SKM-1 treated with dmso at 0.1 percent for 144 hours (cell line): ENCODE measurements around the gene C1QTNF2.

Source experiments
- DNase-seq: peaks from one replicate; lab custom pipeline; 2025; ENCODE audit not compliant: unreplicated experiment; lab: John Stamatoyannopoulos, UW

C1QTNF2 gene

DNA sequence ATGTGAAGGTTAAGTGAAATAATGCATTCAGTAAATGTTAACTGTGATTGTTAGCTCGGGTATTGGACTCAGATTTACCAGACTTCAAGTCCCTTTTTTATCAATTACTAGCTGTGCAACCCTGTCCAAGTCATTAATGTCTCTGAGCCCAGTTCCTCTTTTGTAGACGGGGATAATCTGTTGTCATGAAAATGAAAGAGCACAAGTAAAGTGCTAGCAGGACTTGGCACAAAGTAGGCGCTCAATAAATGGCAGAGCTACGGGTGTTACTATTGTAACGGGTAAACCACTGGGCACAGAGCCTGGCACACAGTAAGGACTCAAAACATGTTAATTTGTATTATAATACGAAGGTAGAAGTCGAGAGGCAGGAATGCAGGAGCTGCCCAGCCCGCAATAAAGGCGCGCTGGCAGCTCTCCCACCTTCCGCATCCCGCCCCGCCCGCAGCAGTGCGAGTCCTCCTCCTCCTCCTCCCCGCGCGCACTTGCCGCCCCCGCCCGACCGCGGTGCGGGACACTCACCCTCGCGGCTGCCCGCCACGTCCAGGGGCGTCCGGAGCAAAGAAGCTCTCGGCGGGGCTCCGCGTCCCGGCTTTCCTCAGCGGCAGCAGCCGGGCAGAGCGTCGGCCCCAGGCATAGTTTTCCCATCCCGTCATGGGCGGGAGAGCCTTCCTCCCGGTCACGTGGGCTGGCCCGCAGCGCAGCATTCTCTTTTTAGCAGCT, at the start of gene C1QTNF2:
TSS of gene C1QTNF2 (minus strand) at position 637 of the 723 bp plus-strand sequence. CDS start 15,615 bp downstream, outside the sequence.
- DNase-seq = peak; percentile 28

DNA sequence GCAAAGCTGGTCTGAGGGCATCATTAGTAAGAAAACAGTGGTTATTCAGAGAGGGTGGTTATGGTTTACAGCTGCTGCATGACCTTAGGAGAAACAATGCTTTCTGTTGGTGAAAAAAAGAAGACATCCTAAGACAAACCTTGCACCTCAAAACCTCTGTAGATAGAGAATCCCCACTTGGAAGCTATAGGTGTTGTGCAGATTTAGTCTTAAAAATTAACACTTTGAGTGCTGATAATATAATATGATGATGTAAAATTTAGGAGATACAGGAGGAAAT, 49.8 kb upstream of the C1QTNF2 start:
- no peak for DNase-seq

GRCh38 chr5:160419458-160420330, 49.3 kb upstream of the C1QTNF2 start:
- no peak for DNase-seq

- DNase-seq = peak; percentile 92
These were observed 48.4 kb upstream of the C1QTNF2 start, which contains the start of gene SLU7 for GRCh38 chr5:160418561-160419457. TSS of gene SLU7 (minus strand) at chr5:160419081. CDS start at chr5:160415294, 3,787 bp downstream.

GRCh38 chr5:160399402-160400353, 29.3 kb upstream of the C1QTNF2 start, which contains the start of gene FAM200C:
TSS of gene FAM200C (minus strand) at chr5:160400054. CDS start at chr5:160395490, 4,564 bp downstream.
- peak; percentile 85 for DNase-seq

GRCh38 chr5:160398806-160399205, 28.4 kb upstream of the C1QTNF2 start:
- no peak for DNase-seq

GRCh38 chr5:160397492-160397891, 27.1 kb upstream of the C1QTNF2 start:
- no peak for DNase-seq

DNA sequence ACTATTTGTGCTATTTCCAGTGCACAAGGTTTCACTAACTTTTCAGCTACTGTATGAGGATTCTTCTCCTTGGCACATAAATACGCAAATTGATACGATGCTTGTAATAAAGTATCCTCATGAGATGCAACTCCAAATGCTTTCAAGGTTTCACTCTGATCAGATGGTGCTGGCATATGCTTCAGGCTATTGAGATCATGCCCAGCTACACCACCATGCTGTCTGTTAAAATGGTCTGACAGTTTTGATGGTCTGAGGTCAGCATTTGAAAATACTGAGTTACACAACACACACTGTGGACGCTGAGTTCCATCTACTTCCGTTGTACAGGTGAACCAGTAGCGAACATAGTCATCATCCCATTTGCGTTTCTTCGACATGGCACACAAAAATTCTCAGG, 24.7 kb upstream of the C1QTNF2 start:
- no peak for DNase-seq

DNA sequence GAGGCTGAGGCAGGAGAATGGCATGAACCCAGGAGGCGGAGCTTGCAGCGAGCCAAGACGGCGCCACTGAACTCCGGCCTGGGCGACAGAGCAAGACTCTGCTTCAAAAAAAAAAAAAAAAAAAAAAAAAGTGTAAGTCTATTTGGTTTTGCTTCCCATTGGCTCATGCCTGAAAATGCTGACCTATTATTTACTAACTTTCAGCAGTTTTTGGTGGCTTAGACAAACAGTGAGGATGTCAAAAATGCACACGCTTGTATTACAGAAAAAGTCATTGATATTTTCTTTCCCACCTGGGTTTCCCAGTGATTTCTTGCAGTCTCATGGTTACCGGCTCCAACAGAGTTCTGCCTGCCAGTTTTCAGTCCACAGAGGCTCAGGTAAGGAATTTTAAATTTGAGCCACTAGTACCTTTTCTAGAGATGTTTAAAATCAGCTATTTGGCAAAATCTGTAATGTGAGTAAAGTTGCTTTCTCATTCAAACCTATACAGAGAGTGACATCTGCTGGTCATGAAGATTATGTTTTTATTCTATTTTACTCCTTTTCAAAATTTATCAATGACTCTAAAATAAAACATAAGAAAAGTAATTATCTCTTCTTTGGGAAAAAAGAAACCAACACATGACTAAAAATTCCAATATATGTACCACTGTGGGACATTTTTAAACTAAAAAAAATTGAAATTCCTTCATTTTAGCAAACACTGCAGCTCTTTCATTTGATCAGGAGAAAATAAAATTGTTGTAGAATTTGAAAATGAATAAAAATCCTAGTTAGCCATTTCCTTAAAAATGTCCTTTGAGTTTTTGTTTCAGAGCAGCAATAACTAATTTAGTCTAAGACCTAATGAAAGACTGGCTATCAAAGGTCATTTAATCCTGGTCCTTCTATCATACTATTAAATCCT, 20.6 kb upstream of the C1QTNF2 start:
- peak; percentile 49 for DNase-seq

- DNase-seq = no peak
These were observed 17.0 kb upstream of the C1QTNF2 start for GRCh38 chr5:160387445-160387844.

DNA sequence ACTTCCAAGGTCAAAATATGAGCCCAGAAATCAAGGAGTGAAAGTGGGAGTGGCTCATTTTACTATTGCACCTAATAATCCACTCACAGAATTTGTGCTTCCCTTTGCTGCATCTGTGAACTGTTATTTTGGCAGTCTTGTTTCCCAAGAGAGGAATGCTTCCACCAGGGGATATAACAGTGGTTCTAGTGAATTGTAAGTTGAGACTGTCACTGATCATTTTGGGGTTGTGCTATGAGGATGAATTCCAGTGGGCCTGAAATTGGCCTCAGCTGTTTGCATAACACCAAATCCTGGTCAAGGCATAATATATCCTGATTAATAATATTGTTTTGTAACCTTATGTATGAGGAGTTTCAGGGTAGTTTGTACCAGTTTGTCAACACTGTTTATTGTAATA, 15.1 kb upstream of the C1QTNF2 start:
- no peak for DNase-seq

DNA sequence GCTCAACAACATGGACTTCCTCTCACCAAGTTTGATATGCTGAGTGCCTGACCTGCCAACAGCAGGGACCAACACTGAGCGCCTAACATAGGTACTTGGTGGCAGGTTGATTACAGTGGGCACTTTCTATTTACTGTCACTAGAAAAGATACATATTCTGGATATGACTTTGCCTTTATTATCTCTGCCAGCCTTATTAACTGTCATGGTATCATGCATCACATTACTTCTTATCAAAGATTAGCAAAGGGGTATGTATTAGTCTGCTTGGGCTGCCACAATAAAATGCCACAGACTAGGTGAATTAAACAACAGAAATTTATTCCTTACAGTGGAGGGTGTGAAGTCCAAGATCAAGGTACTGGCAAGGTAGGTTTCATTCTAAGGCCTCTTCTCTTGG, 14.3 kb upstream of the C1QTNF2 start:
- no peak for DNase-seq

DNA sequence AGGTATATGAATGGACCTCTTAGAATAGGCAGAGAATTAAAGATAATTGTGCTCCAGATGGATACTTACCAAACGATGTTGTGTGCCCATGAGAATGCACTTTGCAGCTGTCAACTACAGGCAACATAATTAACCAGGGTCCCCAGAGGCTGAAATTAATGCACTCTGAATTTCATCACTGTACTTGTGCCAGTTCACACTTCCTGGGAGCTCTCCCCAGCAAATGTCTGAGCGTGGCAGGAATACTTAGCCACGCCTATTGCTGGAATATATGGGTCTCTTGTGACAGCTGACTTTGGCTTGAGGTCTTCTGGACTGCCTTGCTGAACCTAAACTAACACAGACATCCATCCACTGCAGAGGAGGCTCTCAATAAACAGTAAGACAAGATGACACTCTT, 11.9 kb upstream of the C1QTNF2 start:
- DNase-seq = no peak

DNA sequence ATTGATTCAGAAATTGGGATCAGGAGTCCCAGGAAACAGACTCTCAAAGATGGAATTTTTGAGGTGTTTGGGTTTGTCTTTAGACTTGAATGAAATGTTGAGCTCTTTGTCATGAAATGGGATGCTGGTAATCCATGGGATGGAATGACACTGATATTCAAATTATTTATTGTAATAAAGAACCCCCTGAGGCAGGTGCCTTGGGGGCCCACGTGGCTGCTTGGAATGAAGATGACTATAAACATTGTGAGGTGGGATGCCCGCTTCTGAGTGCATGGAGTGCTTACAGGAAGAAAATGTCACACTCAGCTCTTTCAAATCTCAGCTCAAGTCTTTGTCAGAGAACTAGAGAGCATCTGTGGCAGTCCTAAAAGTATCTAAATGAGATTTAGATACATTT, 9.6 kb upstream of the C1QTNF2 start:
- DNase-seq = no peak

DNA sequence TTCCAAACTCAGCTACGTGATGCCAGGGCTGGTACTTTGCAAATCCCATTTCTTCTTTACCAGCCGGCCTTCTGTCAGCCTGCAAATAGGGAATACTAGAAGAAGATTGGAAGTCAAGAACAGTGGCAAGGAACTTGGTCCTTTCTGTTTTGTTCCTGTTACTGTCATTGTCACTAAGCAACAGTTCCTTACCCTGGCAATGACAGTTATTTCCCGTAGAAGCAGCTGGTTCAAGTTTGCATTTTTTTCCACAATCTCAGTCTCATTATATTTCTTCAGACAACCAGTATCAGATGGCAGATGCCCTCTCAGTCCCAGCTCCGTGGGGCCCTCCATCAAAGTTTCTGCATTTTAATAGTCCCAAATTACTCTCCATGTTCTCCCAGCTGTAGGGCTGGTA, 9.1 kb upstream of the C1QTNF2 start:
- DNase-seq = no peak

GRCh38 chr5:160378330-160378729, 7.9 kb upstream of the C1QTNF2 start:
- no peak for DNase-seq

GRCh38 chr5:160377651-160378050, 7.2 kb upstream of the C1QTNF2 start:
- no peak for DNase-seq

- DNase-seq = no peak
These were observed 6.0 kb upstream of the C1QTNF2 start for GRCh38 chr5:160376416-160376815.

DNA sequence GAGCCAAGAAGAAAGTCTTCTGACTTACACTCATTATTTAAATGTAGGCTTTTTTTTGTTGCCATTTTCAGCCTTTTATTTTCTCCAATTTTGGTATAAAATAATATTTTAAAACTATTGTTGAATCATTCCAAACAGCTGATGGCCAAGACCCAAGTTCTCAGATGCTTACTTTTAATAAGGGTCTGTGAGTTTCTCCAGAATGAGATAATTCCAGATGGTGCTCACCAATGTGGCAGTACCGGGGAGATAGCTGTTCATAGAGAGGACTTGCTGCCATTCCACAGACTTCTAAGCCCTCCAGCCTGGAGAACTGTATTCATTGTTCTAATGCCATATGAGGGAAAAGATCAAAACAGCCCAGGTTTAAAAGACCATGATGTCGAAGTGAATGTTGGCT, 5.3 kb upstream of the C1QTNF2 start:
- DNase-seq = no peak
